GF-D8 (cell line): ENCODE measurements around the gene ZNF567.
"Not testable (repeated sequence)": the region's sequence is repeated elsewhere in the genome, so short reads cannot be mapped to it uniquely, and the experiment has no call there.

Experiments used
- DNase-seq: peaks from one replicate; lab custom pipeline; 2025; lab: John Stamatoyannopoulos, UW

The ZNF567 gene

DNA sequence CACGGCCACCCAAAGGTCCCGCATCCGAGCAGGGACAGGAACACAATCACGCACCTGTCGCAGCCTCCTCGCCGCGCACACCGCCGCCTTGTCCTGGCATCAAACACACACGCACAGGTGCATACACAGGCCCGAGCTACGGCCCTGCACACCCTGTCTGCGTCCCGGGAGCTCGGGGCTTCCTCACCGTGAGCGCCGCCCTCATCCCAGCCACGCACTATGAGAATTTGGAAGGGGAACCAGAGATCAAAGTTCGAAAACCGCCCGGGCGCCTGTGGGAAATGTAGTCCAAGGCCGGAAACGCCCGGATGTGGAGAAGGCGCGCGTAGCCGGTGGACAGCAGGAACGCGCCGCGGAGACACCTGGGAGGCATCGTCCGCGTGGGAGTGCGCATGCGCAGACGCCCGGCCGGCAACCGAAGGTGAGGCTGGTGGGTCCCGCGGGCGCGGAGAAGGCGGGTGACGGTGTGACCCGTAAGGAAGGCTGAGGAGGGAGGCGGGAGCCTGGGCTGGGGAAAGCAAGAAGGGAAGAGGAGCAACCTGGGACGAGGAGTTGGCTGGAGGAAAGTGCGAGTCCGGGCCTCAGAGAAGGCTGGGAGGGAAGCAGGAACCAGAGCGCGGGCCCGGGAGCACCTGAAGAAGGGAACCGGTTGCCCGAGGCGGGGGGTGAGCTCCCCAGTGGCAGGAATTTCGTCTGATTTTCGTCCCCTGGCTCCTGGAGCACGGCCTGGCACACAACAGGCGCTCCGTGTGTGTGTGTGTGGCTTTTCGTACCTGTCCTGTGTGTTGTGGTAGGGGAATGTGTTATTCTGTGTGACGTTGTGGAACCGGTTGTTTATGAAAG is at the start of gene ZNF567:
TSS of gene ZNF567 (plus strand) at position 399 of the 843 bp plus-strand sequence. CDS start 7,256 bp downstream, outside the sequence.
- DNase-seq = peak; percentile 84

DNA sequence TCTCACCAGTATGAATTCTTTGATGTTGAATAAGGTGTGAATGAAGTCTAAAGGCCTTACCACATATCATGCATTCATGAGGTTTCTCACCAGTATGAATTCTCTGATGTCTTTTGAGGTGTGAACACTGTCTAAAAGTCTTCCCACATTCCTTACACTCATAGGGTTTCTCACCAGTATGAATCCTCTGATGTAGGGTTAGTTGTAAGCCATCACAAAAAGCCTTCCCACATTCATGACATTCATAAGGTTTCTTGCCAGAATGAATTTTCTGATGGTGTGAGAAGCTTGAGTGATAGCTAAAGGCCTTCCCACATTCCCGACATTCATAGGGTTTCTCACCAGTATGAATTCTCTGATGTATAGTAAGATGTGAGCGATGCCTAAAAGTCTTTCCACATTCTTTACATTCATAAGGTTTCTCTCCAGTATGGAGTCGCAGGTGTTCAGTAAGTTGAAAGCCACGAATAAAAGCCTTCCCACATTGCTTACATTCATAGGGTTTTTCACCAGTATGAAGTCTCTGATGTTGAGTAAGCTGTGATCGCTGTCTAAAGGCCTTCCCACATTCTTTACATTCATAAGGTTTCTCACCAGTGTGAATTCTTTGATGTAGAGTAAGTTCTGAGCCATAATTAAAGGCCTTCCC is 48.4 kb upstream of the ZNF567 start:
- no peak for DNase-seq

DNA sequence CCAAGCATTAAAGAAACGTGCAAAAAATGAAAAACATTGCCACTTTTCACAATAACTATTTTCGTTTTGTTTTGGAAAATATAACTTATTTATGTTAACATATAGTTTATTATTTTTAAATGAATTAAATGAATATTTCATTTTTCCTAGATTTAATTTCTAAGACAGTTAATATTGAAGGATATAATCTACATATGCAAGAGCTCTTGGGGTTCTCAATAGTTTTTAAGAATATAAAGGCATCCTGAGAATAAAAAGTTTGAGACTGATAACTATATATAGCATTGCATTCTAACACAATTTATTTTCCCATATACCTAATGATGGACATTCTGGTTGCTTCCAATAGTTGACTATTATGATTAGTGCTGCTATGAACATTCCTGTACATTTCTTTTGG is 40.7 kb upstream of the ZNF567 start:
- DNase-seq = no peak

DNA sequence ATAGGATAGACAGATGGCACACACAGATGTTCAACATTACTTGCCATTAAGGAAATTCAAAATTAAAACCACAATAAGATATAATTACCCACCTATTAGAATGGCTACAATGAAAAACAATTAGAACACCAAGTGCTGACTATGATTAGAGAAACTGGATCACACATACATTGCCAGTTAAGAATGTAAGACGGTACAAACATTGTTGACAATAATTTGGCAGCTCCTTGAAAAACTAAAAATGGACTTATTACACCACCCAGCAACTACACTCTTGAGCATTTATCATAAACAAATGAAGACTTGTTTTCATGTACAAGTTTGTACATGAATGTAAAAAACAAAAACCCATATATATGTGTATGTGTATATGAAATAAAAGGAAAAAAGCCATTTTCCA is 34.5 kb upstream of the ZNF567 start:
- DNase-seq = no peak

DNA sequence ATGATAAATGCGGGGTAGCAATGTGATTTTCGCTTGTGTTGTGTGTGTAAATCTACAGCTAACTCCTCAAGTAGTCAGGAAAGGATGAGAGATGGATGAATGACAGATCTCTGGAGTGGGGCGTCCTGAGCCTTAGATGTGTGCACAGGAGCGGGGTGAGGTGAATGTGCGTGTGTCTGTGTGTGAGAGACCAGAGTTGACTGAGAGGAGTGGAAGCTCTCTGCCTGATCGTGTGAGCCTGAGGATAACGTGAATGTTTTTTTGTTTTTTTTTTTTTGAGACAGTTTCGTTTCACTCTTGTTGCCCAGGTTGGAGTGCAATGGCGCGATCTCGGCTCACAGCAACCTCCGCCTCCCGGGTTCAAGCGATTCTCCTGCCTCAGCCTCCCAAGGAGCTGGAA is 21.6 kb upstream of the ZNF567 start:
- no peak for DNase-seq

DNA sequence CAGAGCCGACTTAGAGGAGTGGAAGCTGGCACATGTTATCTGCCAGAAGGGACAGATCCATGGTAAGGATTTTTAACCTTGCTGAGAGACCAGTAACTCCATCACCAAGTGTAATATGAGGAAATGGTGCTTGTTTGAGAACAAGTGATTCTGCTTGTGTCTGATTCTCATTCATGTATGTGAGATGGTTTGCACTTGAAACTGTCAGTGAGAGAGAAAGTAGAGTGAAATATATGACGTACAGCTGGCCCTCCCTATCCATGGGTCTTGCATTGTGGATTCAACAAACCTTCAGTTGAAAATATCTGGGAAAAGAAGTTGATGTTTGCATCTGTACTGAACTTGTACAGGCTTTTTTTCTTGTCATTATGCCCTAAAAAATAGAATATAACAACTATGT is 18.8 kb upstream of the ZNF567 start:
- DNase-seq = no peak

DNA sequence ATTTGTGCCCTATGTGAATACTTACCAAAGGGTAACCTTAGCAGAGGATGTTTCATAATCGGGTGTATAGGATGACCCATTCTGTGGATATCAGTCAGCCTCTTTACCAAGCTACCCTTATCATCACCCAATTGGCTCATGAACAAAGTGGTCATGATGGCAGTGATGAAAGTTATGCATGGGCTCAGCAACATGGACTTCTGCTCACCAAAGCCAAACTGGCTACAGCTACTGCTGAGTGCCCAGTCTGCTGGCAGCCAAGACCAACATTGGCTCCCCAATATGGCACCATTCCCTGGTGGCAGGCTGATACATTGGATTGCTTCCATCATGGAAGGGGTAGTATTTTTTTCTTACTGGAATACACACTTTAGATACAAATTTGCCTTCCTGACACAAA is 15.0 kb upstream of the ZNF567 start:
- DNase-seq = no peak

DNA sequence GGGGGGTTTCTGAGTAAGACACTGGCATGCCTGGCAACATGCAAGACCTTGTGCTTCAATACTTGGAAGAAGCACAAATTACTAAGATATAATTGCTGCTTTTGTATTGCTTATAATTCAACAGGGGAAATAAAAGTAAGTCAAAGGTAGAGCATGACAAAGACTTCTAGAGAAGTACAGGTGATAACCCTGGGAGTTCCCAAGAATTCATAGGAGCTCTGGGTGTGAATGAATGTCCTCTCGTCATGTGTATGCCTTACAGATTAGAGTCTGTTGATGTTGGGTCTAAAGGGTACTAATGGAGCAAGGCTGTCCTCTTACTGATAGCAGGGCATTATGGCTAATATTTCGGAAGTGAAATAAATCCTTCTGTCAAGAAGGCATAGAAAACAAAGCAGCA is 13.2 kb upstream of the ZNF567 start:
- no peak for DNase-seq

DNA sequence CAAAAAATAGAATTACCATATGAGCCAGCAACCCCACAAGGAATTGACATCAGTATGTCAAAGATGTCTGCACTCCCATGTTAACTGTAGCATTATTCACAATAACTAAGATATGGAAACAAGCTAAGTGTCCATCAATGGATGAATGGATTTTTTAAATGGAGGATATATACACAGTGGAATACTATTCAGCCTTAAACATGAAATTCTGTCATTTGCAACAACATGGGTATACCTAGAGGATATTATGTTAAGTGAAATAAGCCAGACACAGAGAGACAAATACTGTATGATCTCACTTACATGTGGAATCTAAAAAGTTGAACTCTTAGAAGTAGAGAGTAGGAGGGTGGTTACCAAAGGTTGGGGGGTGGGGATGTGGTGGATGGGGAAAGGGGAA is 8.0 kb upstream of the ZNF567 start:
- DNase-seq = no peak

DNA sequence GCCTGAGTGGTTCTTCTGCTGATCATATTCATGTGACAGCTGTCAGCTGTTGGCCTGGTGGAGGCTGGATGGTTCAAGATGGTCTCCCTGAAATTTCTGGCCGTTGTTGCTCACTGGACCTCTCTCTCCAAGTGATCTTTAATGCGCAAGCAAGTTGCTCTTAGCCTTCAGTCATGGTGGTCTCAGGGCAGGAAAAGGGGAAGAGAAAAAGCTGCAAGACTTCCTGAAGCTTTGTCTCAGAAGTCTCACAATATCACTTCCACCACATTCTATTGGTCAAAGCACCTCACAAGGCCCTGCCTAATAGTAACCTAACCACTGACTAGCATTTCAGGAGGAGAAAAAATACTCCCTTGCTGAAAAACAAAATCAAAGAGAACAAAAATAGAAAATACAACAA is 1.6 kb upstream of the ZNF567 start:
- DNase-seq = peak; percentile 12

DNA sequence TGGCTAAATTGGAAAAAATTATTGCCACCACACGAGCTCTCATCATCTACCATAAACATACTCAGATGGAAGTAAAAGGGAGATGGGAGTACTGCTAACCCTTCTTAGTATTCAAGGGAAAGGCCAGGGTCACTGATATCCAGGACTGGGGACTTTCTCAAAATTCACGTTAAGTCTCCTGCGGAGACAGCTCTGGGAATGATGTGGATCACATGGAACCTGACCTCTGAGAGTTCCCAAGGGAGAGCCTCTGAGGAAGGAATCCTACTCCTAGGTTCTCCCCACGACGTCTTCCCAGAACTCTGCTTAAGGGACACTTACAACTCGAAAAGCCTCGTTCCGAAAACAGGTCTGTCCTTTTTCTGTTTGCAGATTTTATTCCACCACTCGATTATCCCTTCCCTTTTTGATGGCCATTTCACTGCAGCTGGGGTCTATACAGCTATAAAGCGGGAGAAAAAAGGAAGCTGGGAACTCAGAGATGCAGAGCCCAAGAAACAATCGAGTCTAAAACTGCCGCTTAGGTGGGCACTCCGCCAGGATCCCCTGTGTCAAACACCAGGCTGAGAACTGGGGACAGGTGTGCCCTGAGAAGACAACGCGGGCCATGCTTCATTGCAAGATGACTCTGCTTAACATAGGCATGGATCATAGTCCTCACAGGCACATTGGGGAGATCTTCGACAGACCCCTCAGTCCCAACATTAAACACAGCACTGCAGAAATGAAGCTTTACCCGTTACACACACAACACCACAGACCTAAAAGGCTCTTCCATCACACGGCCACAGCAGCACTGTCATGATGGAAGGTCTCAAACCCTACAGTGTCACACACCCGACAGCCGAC is 823 bp upstream of the ZNF567 start:
- no peak for DNase-seq

DNA sequence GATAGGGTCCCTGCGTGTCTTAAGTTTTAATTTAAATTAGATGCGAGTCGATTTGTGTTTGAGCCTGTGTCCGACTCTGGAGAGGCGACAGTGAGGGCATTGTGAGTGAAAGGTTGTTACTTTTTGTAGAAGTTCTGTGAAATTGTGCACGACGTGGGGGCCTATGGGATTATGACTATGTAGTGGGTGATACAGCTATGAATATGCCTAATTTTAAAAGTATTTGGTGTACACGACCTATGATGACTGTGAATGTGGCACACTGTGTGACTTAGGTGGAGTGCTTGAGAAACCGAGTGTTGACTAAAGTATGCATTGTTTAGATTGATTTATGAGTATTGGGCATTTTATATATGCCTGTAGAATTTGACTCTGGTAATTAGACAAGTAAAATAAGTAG is 646 bp downstream of the ZNF567 start:
- no peak for DNase-seq

DNA sequence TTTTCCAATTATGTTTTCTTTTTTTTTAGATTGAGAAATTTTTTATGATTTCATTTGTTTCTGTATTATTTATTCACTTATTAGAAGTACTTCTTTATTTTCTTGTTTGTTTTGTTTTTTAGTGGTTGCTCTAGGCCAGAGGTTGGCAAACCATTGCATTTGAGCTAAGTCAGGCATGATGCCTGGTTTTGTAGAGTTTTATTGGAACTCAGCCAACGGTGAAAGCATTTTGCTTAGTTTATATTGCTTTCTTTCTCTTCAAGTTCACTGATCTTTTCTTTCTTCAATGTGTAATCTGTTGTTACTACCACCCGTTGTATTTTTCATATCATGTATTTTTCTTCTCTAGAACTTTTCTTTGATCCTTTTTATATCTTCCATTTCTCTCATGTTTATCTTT is 19.7 kb downstream of the ZNF567 start:
- DNase-seq = no peak

DNA sequence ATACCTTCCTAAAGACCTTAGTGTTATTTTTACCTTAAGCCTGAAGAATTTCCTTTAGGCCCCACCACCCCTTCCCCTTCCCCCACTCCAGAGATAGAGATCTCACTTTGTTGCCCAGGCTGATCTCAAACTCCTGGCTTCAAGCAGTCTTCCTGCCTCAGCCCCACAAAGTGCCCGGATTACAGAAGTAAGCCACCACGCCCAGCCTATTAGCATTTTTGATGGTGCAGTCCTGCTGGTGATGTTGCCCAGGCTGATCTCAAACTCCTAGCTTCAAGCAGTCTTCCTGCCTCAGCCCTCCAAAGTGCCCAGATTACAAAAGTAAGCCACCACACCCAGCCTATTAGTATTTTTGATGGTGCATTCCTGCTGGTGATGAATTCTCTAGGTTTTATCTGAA is 22.0 kb downstream of the ZNF567 start:
- no peak for DNase-seq

DNA sequence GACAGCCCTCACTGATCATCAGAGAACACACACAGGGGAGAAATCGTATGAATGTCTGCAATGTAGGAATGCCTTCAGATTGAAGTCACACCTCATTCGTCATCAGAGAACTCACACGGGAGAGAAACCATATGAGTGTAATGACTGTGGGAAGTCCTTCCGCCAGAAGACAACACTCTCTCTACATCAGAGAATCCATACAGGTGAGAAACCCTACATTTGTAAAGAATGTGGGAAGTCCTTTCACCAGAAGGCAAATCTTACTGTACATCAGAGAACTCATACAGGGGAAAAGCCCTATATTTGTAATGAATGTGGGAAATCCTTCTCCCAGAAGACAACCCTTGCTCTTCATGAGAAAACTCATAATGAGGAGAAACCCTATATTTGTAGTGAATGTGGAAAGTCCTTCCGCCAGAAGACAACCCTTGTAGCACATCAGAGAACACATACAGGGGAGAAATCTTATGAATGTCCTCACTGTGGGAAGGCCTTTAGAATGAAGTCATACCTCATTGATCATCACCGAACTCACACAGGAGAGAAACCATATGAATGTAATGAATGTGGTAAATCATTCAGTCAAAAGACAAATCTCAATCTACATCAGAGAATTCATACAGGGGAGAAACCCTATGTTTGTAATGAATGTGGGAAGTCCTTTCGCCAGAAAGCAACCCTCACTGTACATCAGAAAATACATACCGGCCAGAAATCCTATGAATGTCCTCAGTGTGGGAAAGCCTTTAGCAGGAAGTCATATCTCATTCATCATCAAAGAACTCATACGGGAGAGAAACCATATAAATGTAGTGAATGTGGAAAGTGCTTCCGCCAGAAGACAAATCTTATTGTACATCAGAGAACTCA is 32.5 kb downstream of the ZNF567 start:
- DNase-seq = no peak

DNA sequence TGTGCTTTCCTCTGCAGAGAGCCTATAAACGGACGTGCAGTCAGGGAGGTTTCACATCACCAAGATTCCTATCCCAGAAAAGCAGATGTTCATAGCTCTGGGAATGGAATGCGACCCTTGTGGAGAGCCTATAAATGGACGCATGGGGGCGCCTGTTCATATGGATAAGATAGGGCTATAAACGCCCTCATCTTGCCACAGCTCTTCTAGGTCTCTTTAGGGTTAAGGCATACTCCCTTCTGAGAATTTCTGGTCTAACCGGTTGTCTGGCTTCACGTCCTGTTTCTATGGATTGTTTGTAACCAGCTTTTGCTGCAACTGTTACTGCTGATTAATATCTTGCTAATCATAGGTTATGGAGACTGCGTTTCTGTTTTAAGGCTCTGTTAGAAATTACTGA is 48.8 kb downstream of the ZNF567 start:
- not testable (repeated sequence) for DNase-seq

DNA sequence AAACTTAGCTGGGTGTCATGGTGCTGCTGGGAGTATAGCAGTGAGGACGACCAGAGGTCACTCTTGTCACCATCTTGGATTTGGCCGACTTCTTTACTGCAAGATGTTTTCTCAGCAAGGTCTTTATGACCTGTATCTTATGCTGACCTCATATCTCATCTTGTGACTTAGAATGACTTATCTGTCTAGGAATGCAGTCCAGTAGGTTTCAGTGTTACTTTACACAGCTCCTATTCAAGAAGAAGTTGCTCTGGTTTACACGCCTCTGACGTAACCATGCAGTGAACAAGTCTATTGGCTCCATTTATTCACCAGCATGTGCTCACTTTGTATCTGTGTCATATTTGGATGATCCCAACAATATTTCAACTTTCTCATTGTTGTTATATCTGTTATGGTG is 58.5 kb downstream of the ZNF567 start:
- no peak for DNase-seq

DNA sequence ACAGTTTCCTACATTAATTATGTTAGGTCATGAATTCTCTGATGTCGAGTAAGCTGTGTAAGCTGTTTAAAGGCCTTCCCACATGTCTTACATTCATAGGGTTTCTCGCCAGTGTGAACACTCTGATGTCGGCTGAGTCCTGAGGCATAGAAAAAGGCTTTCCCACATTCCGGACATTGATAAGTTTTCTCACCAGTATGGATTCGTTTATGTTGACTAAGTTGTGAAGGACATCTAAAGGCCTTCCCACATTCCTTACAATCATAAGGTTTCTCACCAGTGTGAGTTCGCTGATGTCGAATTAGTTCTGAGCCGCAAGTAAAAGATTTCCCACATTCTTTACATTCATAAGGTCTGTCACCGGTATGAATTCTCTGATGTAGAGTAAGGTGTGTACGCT is 60.3 kb downstream of the ZNF567 start:
- DNase-seq = no peak

DNA sequence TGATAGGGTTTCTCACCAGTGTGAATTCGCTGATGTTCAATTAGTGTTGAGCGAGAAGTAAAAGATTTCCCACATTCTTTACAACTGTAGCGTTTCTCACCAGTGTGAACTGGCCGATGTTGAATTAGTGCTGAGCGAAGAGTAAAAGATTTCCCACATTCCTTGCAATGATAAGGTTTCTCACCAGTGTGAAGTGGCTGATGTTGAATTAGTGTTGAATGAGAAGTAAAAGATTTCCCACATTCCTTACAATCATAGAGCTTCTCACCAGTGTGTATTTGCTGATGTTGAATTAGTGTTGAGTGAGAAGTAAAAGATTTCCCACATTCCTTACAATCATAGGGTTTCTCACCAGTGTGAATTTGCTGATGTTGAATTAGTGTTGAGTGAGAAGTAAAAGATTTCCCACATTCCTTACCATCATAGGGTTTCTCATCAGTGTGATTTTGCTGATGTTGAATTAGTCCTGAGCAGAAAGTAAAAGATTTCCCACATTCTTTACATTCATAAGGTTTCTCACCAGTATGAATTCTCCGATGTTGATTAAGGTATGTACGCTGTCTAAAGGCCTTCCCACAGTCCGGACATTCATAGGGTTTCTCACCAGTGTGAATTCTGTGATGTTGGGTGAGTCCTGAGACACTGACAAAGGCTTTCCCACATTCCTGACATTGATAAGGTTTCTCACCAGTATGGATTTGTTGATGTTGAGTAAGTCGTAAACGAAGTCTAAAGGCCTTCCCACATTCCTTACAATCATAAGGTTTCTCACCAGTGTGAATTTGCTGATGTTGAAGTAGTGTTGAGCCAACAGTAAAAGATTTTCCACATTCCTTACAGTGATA is 61.2 kb downstream of the ZNF567 start:
- no peak for DNase-seq

DNA sequence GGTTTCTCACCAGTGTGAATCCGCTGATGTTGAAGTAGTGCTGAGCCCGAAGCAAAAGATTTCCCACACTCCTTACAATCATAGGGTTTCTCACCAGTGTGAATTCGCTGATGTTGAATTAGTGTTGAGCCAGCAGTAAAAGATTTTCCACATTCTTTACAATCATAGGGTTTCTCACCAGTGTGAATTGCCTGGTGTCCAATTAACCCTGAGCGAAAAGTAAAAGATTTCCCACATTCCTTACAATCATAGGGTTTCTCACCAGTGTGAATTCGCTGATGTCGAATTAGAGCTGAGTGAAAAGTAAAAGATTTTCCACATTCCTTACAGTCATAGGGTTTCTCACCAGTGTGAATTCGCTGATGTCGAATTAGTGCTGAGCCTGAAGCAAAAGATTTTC is 62.2 kb downstream of the ZNF567 start:
- DNase-seq = not testable (repeated sequence)
